Natural killer cell (primary cell): ENCODE results near the gene LDB2. TPM values are rescaled to one million over a fixed set of nuclear protein-coding genes. Genes with fewer than 3 reads are reported as not detected.

Experiments
- ATAC-seq, 3 donors: fragments of 150-1000 bp in 2 of 3; fragments of 200-7000 bp in 1 of 3; cut with Tn5 transposase; 1 replicate in 1 of 3; 2 replicates in 2 of 3; pipeline ENCODE4 v1.10.0; 2021; ENCODE audit warnings: mild to moderate bottlenecking in 2 of 3, moderate library complexity in 2 of 3
- DNase-seq, 2 donors: peaks; one replicate each; pipeline versions ENCODE4 v3.0.0 to v3.0.0-alpha.2; 2013 to 2021; ENCODE audit warnings: mixed read lengths in 1 of 2
- H3K27ac ChIP-seq: one replicate; pipeline ENCODE4 v1.5.1; 2013; ENCODE audit warnings: mild to moderate bottlenecking, low read length
- H3K27me3 ChIP-seq: one replicate; pipeline ENCODE4 v1.6.1; 2013; ENCODE audit warnings: low read length; ENCODE audit not compliant: control insufficient read depth, insufficient read depth
- H3K36me3 ChIP-seq: one replicate; pipeline ENCODE4 v1.6.1; 2013; ENCODE audit warnings: low read length; ENCODE audit not compliant: control insufficient read depth, insufficient read depth
- H3K4me1 ChIP-seq: one replicate; pipeline ENCODE4 v1.6.1; 2013; ENCODE audit warnings: low read length; ENCODE audit not compliant: control insufficient read depth, insufficient read depth
- H3K4me3 ChIP-seq: one replicate; pipeline ENCODE4 v1.5.1; 2013; ENCODE audit warnings: low read length
- H3K9me3 ChIP-seq: one replicate; pipeline ENCODE4 v1.6.1; 2013; ENCODE audit warnings: low read length; ENCODE audit not compliant: control insufficient read depth, insufficient read depth
- H3K27ac Mint-ChIP-seq, 2 donors: one replicate each; pipeline ENCODE4 v1.8.0; 2022; ENCODE audit warnings: mild to moderate bottlenecking in 2 of 2, mixed read lengths in 2 of 2, moderate library complexity in 1 of 2
- H3K27me3 Mint-ChIP-seq, 2 donors: one replicate each; pipeline ENCODE4 v1.8.0; 2022; ENCODE audit warnings: low read depth in 2 of 2, mixed read lengths in 2 of 2
- H3K36me3 Mint-ChIP-seq: one replicate; pipeline ENCODE4 v1.8.0; 2022; ENCODE audit warnings: mixed read lengths
- H3K4me1 Mint-ChIP-seq, 2 donors: one replicate each; pipeline ENCODE4 v1.8.0; 2022; ENCODE audit warnings: mixed read lengths in 2 of 2
- H3K4me3 Mint-ChIP-seq: one replicate; pipeline ENCODE4 v1.8.0; 2022; ENCODE audit warnings: mild to moderate bottlenecking, moderate library complexity, mixed read lengths
- H3K9me3 Mint-ChIP-seq, 2 donors: one replicate each; pipeline ENCODE4 v1.8.0; 2022; ENCODE audit warnings: mixed read lengths in 2 of 2
- CTCF ChIP-seq: fragments of 200-600 bp; IDR thresholded peaks from one replicate; pipeline ENCODE4 v1.8.0; 2022; ENCODE audit warnings: antibody characterized with exemption
- WGBS: methylation state at CpG from one replicate; pipeline ENCODE4 v1.1.7; 2013; ENCODE audit warnings: missing lambda C conversion rate; ENCODE audit not compliant: insufficient coverage; 5-methylcytosine and 5-hydroxymethylcytosine counted together
- intact Hi-C: fragments of 100-400 bp; cut with micrococcal nuclease; formaldehyde crosslinking; loops from one replicate; pipeline ENCODE4 v1.14.2; 2022
- total RNA-seq, 4 donors: library from RNA; stranded (reverse); fragments of 120-200 nt in 1 of 4; gene quantifications; one replicate each; pipeline versions ENCODE4 v1.2.3 to v1.2.4, GENCODE V29; 2013 to 2022

The LDB2 gene
- total RNA-seq, 3 donors from 2014 or later (not counting 1 experiment from before 2014, with no cell fraction given), result 8.2 to 14.2 (median 13.6) TPM

DNA sequence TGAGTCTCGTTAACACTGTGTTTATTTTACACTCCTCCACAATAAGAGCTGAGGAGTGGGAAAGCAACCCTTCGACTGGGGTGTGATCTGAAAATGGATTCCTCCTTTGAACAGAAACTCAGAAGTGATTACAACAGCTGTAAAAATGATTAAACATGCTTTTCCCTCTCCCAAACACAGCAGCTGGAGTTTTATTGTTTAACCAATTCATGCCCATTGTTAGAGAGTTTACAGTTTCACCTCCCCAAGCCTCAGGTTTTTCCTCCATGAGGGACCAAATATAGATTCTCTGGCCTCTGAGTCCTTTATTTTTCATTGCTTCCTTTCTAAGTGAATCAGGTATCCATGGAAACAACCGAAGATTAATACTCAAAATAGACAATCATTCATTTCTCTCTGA, 409.2 kb downstream of the LDB2 start:
- H3K36me3 Mint-ChIP-seq, result no peaks in the 10 kb centered on the region
- Histone ChIP-seq H3K36me3 (no peaks in the 10 kb centered on the region), H3K4me1 (no peaks in the 10 kb centered on the region), H3K27ac (no peak overlapping the region), H3K4me3 (no peak overlapping the region), H3K27me3 (no peaks in the 10 kb centered on the region), H3K9me3 (peaks cover 3% of the 10 kb centered on the region)
- no peak overlapping the region for H3K4me3 Mint-ChIP-seq
- 80% methylated on average over 2 of the region's 3 CpGs for WGBS
- peaks cover 3 to 5% of the 10 kb centered on the region in 2 donors for H3K9me3 Mint-ChIP-seq
- no peak overlapping the region for H3K27ac Mint-ChIP-seq
- TF ChIP-seq CTCF, result no peak
- DNase-seq (no peak), ATAC-seq (no peak)
- peaks cover 6 to 9% of the 10 kb centered on the region in 2 donors for H3K27me3 Mint-ChIP-seq
- intact Hi-C loops, result no loop called here
- no peaks in the 10 kb centered on the region for H3K4me1 Mint-ChIP-seq

DNA sequence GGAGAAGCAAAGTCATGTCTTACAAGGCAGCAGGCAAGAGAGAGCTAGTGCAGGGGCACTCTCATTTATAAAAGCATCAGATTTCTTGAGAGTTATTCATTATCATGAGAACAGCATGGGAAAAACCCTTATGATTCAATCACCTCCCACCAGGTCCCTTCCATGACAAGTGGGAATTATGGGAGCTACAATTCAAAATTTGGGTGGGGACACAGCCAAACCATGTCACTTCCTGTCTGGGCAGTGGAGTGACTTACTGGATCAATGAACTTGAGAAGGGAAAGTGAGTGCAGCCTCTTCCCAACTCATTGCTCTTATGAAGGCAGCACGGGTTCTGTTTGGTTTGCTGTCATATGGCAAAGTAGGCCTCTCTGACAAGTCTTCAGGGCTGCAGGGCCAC, 410.4 kb downstream of the LDB2 start:
- intact Hi-C loops, result no loop called here
- Mint-ChIP-seq H3K9me3 (peaks cover 3 to 5% of the 10 kb centered on the region in 2 donors), H3K4me3 (no peak overlapping the region), H3K36me3 (no peaks in the 10 kb centered on the region), H3K27me3 (peaks cover 6 to 9% of the 10 kb centered on the region in 2 donors), H3K4me1 (no peaks in the 10 kb centered on the region), H3K27ac (no peak overlapping the region)
- no peak for TF ChIP-seq CTCF
- no peak for DNase-seq
- no peak overlapping the region for H3K4me3 ChIP-seq
- ATAC-seq, result no peak
- no peak overlapping the region for H3K27ac ChIP-seq
- no peaks in the 10 kb centered on the region for H3K27me3 ChIP-seq
- no peaks in the 10 kb centered on the region for H3K36me3 ChIP-seq
- H3K9me3 ChIP-seq, result peaks cover 3% of the 10 kb centered on the region
- no peaks in the 10 kb centered on the region for H3K4me1 ChIP-seq
- 94% methylated on average over 1 of the region's 1 CpG for WGBS

DNA sequence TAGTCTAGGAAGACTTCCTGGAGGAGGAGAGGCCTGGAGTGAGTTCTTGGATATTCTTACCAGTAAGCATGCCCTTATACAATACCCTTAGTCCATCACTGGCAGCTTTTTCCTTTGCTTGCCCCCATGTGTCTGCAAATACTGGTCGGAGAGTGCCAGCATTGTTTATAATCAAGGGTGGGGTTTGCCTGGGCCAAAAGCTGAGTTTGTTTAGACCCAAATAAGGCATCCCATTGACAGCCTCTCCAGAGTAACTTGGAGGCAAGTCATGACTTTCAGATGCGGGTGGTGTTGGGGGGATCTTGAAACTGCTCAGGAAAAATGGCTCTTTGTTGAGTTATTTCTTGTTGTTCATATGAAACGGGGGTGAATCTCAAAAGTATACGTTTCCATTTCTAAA, 413.7 kb downstream of the LDB2 start:
- WGBS, result 72% methylated on average over 4 of the region's 4 CpGs

More for the DNA sequence above, 413.7 kb downstream of the LDB2 start:
- Histone ChIP-seq H3K9me3 (peaks cover 3% of the 10 kb centered on the region), H3K27me3 (no peaks in the 10 kb centered on the region), H3K4me3 (no peak overlapping the region), H3K4me1 (no peaks in the 10 kb centered on the region), H3K27ac (no peak overlapping the region), H3K36me3 (no peaks in the 10 kb centered on the region)
- DNase-seq, result no peak
- no peak for ATAC-seq
- intact Hi-C loops, result no loop called here
- H3K27ac Mint-ChIP-seq, result no peak overlapping the region
- H3K27me3 Mint-ChIP-seq, result peaks cover 6 to 9% of the 10 kb centered on the region in 2 donors
- H3K36me3 Mint-ChIP-seq, result no peaks in the 10 kb centered on the region
- no peaks in the 10 kb centered on the region for H3K4me1 Mint-ChIP-seq
- peaks cover 3 to 9% of the 10 kb centered on the region in 2 donors for H3K9me3 Mint-ChIP-seq
- H3K4me3 Mint-ChIP-seq, result no peak overlapping the region
- TF ChIP-seq CTCF, result no peak
